ENCODE data around the gene GPANK1. TPM values are rescaled to one million over a fixed set of nuclear protein-coding genes. Genes with fewer than 3 reads are reported as not detected.
A peak's percentile ranks its signal among the peaks of the same experiment; 100 is the strongest.

Gene GPANK1
- total RNA-seq, 1 experiment from 2014 or later: 18.3 TPM

DNA sequence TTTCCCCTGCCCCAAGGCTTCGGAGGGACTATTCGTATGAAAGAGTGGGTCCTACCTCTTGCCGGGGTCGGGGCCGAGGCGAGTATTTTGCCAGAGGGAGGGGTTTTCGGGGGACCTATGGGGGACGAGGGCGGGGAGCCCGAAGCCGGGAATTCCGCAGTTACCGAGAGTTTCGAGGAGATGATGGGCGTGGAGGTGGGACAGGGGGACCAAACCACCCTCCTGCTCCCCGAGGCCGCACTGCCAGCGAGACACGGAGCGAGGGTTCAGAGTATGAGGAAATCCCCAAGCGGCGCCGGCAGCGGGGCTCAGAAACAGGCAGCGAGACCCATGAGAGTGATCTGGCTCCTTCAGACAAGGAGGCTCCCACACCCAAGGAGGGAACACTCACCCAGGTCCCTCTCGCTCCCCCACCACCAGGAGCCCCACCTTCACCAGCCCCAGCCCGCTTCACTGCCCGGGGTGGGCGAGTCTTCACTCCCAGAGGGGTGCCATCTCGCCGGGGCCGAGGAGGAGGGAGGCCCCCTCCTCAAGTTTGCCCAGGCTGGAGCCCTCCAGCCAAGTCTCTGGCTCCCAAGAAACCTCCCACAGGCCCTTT lies 33.0 kb downstream of the GPANK1 start:
- no peaks in the 10 kb centered on the region for H3K27me3 ChIP-seq (ENCODE audit: control insufficient read depth, insufficient read depth, low read length)
- DNase-seq (ENCODE audit: low read depth, low spot score) (no peak), ATAC-seq (no peak)
- in situ Hi-C loops (cut with HindIII; ENCODE audit: low pct_unique_long_range_greater_than_20kb, low sequenced_read_pairs): no loop called here
- H3K36me3 ChIP-seq (ENCODE audit: control insufficient read depth, insufficient read depth, low read length): peaks cover 49% of the 10 kb centered on the region
- no peaks in the 10 kb centered on the region for H3K9me3 ChIP-seq (ENCODE audit: control insufficient read depth, insufficient read depth, low read depth, low read length)
- peaks cover 8% of the 10 kb centered on the region; the same call in 1 of the 2 replicates for H3K4me1 ChIP-seq (ENCODE audit: control insufficient read depth, insufficient read depth, low read length)
- POLR2A ChIA-PET: no interaction called here
- no peak for TF ChIP-seq POLR2AphosphoS5 (IDR thresholded peaks at IDR 0.05; ENCODE audit: low read depth, low read length)
- TF ChIP-seq, protein P1, sequence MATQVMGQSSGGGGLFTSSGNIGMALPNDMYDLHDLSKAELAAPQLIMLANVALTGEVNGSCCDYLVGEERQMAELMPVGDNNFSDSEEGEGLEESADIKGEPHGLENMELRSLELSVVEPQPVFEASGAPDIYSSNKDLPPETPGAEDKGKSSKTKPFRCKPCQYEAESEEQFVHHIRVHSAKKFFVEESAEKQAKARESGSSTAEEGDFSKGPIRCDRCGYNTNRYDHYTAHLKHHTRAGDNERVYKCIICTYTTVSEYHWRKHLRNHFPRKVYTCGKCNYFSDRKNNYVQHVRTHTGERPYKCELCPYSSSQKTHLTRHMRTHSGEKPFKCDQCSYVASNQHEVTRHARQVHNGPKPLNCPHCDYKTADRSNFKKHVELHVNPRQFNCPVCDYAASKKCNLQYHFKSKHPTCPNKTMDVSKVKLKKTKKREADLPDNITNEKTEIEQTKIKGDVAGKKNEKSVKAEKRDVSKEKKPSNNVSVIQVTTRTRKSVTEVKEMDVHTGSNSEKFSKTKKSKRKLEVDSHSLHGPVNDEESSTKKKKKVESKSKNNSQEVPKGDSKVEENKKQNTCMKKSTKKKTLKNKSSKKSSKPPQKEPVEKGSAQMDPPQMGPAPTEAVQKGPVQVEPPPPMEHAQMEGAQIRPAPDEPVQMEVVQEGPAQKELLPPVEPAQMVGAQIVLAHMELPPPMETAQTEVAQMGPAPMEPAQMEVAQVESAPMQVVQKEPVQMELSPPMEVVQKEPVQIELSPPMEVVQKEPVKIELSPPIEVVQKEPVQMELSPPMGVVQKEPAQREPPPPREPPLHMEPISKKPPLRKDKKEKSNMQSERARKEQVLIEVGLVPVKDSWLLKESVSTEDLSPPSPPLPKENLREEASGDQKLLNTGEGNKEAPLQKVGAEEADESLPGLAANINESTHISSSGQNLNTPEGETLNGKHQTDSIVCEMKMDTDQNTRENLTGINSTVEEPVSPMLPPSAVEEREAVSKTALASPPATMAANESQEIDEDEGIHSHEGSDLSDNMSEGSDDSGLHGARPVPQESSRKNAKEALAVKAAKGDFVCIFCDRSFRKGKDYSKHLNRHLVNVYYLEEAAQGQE (IDR thresholded peaks at IDR 0.05; ENCODE audit: insufficient read depth in 1 of 2, low read depth in 2 of 2, low read length in 1 of 2): no peak
- TF ChIP-seq, protein P2, sequence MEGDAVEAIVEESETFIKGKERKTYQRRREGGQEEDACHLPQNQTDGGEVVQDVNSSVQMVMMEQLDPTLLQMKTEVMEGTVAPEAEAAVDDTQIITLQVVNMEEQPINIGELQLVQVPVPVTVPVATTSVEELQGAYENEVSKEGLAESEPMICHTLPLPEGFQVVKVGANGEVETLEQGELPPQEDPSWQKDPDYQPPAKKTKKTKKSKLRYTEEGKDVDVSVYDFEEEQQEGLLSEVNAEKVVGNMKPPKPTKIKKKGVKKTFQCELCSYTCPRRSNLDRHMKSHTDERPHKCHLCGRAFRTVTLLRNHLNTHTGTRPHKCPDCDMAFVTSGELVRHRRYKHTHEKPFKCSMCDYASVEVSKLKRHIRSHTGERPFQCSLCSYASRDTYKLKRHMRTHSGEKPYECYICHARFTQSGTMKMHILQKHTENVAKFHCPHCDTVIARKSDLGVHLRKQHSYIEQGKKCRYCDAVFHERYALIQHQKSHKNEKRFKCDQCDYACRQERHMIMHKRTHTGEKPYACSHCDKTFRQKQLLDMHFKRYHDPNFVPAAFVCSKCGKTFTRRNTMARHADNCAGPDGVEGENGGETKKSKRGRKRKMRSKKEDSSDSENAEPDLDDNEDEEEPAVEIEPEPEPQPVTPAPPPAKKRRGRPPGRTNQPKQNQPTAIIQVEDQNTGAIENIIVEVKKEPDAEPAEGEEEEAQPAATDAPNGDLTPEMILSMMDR (IDR thresholded peaks at IDR 0.05): no peak
- CTCF ChIA-PET: no interaction called here
- H3K27ac ChIP-seq (ENCODE audit: low read length): no peak overlapping the region
- H3K4me3 ChIP-seq (ENCODE audit: low read depth in 2 of 2, low read length in 2 of 2): no peak overlapping the region
- intact Hi-C loops (cut with micrococcal nuclease; ENCODE audit: unreplicated experiment): no loop called here
- BruUV-seq (replicated peaks): no TSS peak

DNA sequence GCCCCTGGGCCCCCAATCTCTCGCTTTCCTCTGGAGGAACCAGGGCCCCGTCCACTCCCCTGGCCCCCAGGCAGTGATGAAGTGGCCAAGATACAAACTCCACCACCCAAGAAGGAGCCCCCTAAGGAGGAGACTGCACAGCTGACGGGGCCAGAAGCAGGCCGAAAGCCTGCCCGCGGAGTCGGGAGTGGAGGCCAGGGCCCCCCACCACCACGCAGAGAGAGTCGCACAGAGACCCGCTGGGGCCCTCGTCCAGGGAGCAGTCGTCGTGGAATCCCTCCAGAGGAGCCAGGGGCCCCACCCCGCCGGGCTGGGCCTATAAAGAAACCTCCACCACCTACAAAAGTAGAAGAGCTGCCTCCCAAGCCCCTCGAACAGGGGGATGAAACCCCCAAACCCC lies 33.6 kb downstream of the GPANK1 start:
- peaks cover 52% of the 10 kb centered on the region for H3K36me3 ChIP-seq (ENCODE audit: control insufficient read depth, insufficient read depth, low read length)
- no peak for TF ChIP-seq POLR2AphosphoS5 (IDR thresholded peaks at IDR 0.05; ENCODE audit: low read depth, low read length)
- TF ChIP-seq, protein P1 (IDR thresholded peaks at IDR 0.05; ENCODE audit: insufficient read depth in 1 of 2, low read depth in 2 of 2, low read length in 1 of 2): no peak
- no peak for TF ChIP-seq TCF7L2 (IDR thresholded peaks at IDR 0.05; ENCODE audit: low read depth, low read length)
- TF ChIP-seq, protein P2 (IDR thresholded peaks at IDR 0.05): no peak
- TF ChIP-seq SIN3A (IDR thresholded peaks at IDR 0.05; ENCODE audit: borderline replicate concordance, insufficient read depth, low read depth, low read length): no peak
- TSS peak; percentile 15 for BruUV-seq (replicated peaks)
- no peak overlapping the region for H3K4me3 ChIP-seq (ENCODE audit: low read depth in 2 of 2, low read length in 2 of 2)
- ATAC-seq (no peak), DNase-seq (ENCODE audit: low read depth, low spot score) (no peak)
- peaks cover 6% of the 10 kb centered on the region; the same call in 1 of the 2 replicates for H3K4me1 ChIP-seq (ENCODE audit: control insufficient read depth, insufficient read depth, low read length)
- ChIA-PET CTCF (no interaction called here), POLR2A (no interaction called here)
- intact Hi-C loops (cut with micrococcal nuclease; ENCODE audit: unreplicated experiment) (no loop called here), in situ Hi-C loops (cut with HindIII; ENCODE audit: low pct_unique_long_range_greater_than_20kb, low sequenced_read_pairs) (no loop called here)
- no peaks in the 10 kb centered on the region for H3K27me3 ChIP-seq (ENCODE audit: control insufficient read depth, insufficient read depth, low read length)
- H3K27ac ChIP-seq (ENCODE audit: low read length): no peak overlapping the region
- no peaks in the 10 kb centered on the region for H3K9me3 ChIP-seq (ENCODE audit: control insufficient read depth, insufficient read depth, low read depth, low read length)
